Measurements from ENCODE around the gene MBIP.

DNA sequence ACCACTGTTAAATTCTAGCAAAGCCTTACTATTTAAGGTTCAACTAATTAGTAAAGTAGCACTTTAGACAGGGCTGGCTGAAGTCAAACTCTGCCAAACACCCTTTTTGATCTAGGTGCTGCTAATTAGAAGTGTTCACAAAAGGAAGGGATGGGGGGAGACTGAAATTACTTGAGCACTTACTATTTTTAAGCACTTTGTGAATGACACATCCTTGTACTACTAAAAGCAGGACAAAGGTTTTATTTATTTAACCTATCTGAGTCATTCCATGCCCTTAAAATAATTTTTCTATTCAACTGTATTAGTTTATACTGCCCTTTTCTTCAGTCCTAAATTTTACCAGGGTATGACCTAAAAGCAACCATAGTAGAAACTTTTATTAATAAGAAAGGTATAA is 20.1 kb downstream of the MBIP start:
- TF ChIP-seq ETS1 (IDR thresholded peaks at IDR 0.05): no peak
- TF ChIP-seq STAT1 (IDR thresholded peaks at IDR 0.05; ENCODE audit: unreplicated experiment): no peak
- TF ChIP-seq, protein P1, sequence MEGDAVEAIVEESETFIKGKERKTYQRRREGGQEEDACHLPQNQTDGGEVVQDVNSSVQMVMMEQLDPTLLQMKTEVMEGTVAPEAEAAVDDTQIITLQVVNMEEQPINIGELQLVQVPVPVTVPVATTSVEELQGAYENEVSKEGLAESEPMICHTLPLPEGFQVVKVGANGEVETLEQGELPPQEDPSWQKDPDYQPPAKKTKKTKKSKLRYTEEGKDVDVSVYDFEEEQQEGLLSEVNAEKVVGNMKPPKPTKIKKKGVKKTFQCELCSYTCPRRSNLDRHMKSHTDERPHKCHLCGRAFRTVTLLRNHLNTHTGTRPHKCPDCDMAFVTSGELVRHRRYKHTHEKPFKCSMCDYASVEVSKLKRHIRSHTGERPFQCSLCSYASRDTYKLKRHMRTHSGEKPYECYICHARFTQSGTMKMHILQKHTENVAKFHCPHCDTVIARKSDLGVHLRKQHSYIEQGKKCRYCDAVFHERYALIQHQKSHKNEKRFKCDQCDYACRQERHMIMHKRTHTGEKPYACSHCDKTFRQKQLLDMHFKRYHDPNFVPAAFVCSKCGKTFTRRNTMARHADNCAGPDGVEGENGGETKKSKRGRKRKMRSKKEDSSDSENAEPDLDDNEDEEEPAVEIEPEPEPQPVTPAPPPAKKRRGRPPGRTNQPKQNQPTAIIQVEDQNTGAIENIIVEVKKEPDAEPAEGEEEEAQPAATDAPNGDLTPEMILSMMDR (conservative IDR thresholded peaks at IDR 0.05; ENCODE audit: low read depth in 2 of 2): no peak
- no peak for TF ChIP-seq EZH2phosphoT487 (IDR thresholded peaks at IDR 0.05; ENCODE audit: unreplicated experiment)
- no peak for TF ChIP-seq POLR2AphosphoS5 (IDR thresholded peaks at IDR 0.05; ENCODE audit: low read depth)
- no peak for TF ChIP-seq JUNB (IDR thresholded peaks at IDR 0.05; ENCODE audit: unreplicated experiment)
- no peak for TF ChIP-seq ZNF114 (CRISPR knock-in tag; IDR thresholded peaks at IDR 0.05)
- TF ChIP-seq, protein P2, sequence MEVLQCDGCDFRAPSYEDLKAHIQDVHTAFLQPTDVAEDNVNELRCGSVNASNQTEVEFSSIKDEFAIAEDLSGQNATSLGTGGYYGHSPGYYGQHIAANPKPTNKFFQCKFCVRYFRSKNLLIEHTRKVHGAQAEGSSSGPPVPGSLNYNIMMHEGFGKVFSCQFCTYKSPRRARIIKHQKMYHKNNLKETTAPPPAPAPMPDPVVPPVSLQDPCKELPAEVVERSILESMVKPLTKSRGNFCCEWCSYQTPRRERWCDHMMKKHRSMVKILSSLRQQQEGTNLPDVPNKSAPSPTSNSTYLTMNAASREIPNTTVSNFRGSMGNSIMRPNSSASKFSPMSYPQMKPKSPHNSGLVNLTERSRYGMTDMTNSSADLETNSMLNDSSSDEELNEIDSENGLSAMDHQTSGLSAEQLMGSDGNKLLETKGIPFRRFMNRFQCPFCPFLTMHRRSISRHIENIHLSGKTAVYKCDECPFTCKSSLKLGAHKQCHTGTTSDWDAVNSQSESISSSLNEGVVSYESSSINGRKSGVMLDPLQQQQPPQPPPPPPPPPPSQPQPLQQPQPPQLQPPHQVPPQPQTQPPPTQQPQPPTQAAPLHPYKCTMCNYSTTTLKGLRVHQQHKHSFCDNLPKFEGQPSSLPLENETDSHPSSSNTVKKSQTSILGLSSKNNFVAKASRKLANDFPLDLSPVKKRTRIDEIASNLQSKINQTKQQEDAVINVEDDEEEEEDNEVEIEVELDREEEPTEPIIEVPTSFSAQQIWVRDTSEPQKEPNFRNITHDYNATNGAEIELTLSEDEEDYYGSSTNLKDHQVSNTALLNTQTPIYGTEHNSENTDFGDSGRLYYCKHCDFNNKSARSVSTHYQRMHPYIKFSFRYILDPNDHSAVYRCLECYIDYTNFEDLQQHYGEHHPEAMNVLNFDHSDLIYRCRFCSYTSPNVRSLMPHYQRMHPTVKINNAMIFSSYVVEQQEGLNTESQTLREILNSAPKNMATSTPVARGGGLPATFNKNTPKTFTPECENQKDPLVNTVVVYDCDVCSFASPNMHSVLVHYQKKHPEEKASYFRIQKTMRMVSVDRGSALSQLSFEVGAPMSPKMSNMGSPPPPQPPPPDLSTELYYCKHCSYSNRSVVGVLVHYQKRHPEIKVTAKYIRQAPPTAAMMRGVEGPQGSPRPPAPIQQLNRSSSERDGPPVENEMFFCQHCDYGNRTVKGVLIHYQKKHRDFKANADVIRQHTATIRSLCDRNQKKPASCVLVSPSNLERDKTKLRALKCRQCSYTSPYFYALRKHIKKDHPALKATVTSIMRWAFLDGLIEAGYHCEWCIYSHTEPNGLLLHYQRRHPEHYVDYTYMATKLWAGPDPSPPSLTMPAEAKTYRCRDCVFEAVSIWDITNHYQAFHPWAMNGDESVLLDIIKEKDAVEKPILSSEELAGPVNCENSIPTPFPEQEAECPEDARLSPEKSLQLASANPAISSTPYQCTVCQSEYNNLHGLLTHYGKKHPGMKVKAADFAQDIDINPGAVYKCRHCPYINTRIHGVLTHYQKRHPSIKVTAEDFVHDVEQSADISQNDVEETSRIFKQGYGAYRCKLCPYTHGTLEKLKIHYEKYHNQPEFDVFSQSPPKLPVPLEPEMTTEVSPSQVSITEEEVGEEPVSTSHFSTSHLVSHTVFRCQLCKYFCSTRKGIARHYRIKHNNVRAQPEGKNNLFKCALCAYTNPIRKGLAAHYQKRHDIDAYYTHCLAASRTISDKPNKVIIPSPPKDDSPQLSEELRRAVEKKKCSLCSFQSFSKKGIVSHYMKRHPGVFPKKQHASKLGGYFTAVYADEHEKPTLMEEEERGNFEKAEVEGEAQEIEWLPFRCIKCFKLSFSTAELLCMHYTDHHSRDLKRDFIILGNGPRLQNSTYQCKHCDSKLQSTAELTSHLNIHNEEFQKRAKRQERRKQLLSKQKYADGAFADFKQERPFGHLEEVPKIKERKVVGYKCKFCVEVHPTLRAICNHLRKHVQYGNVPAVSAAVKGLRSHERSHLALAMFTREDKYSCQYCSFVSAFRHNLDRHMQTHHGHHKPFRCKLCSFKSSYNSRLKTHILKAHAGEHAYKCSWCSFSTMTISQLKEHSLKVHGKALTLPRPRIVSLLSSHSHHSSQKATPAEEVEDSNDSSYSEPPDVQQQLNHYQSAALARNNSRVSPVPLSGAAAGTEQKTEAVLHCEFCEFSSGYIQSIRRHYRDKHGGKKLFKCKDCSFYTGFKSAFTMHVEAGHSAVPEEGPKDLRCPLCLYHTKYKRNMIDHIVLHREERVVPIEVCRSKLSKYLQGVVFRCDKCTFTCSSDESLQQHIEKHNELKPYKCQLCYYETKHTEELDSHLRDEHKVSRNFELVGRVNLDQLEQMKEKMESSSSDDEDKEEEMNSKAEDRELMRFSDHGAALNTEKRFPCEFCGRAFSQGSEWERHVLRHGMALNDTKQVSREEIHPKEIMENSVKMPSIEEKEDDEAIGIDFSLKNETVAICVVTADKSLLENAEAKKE (CRISPR knock-in tag; IDR thresholded peaks at IDR 0.05): no peak
- no peak for TF ChIP-seq EZH2 (IDR thresholded peaks at IDR 0.05; ENCODE audit: low read depth, unreplicated experiment)
- TF ChIP-seq, protein P3, sequence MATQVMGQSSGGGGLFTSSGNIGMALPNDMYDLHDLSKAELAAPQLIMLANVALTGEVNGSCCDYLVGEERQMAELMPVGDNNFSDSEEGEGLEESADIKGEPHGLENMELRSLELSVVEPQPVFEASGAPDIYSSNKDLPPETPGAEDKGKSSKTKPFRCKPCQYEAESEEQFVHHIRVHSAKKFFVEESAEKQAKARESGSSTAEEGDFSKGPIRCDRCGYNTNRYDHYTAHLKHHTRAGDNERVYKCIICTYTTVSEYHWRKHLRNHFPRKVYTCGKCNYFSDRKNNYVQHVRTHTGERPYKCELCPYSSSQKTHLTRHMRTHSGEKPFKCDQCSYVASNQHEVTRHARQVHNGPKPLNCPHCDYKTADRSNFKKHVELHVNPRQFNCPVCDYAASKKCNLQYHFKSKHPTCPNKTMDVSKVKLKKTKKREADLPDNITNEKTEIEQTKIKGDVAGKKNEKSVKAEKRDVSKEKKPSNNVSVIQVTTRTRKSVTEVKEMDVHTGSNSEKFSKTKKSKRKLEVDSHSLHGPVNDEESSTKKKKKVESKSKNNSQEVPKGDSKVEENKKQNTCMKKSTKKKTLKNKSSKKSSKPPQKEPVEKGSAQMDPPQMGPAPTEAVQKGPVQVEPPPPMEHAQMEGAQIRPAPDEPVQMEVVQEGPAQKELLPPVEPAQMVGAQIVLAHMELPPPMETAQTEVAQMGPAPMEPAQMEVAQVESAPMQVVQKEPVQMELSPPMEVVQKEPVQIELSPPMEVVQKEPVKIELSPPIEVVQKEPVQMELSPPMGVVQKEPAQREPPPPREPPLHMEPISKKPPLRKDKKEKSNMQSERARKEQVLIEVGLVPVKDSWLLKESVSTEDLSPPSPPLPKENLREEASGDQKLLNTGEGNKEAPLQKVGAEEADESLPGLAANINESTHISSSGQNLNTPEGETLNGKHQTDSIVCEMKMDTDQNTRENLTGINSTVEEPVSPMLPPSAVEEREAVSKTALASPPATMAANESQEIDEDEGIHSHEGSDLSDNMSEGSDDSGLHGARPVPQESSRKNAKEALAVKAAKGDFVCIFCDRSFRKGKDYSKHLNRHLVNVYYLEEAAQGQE (IDR thresholded peaks at IDR 0.05; ENCODE audit: unreplicated experiment): no peak
